Putamen (tissue), 1 donor: ENCODE results near the gene CERK.

Experiments
- DNase-seq: peaks from one replicate; pipeline ENCODE4 v3.0.0-alpha.2; 2016; ENCODE audit warnings: low spot score

CERK gene

GRCh38 chr22:46699091-46699490, 39.0 kb downstream of the CERK start:
- DNase-seq: no peak

DNA sequence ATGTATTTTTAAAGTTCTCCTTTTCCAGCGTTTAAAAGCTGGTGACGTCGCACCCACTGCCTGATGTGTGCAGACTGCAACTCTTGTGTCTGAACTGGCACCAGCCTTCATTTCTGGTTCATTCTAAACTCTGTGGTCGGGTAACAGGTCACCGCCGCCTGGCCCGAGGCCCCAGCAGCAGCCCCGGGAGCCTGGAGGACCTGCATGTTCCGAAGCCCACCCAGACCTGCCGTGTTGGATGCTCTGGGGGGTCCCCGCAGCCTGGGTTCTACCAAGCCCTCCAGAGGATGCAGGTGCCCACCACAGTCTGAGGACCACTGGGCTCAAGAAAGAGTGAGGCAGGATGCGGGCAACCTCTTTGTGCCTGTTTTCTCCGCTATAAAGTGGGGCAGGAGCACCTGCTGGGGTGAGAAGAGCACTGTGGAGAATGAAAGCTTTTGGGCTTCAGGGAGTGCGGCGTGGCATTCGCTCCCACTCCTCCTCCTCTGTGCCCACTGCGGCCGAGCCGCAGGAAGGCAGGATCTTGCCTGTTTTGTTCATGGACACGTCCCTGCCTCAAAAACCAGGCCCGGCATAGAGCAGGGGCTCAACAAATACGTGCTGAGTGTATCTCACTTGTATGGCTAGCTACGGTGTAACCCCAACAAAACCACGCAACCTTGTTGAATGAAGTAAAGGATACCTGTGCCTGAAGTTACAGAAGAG, 40.1 kb downstream of the CERK start:
- no peak for DNase-seq

DNA sequence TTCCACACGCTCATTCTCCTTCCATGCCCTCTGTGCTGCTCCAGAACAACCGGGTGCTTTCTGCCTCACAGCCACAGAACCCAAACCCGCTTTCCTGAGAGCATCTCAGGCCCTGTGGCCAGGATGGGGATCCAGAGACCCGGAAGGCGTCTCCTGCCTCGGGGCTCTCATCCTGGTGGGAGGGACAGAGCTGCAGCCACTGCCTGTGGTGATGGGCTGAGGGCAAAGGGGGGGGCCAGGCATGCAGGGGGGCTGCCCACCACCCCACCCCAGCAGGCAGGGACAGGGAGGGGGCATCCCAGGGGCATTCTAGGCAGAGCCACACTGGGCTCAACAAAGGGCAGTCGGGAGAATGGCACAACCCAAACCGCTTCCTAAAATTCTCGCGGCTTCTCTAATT, 41.4 kb downstream of the CERK start:
- no peak for DNase-seq

- no peak for DNase-seq
Measured at GRCh38 chr22:46696229-46696518, 41.9 kb downstream of the CERK start.

GRCh38 chr22:46695346-46696228, 42.5 kb downstream of the CERK start:
- no peak for DNase-seq

DNA sequence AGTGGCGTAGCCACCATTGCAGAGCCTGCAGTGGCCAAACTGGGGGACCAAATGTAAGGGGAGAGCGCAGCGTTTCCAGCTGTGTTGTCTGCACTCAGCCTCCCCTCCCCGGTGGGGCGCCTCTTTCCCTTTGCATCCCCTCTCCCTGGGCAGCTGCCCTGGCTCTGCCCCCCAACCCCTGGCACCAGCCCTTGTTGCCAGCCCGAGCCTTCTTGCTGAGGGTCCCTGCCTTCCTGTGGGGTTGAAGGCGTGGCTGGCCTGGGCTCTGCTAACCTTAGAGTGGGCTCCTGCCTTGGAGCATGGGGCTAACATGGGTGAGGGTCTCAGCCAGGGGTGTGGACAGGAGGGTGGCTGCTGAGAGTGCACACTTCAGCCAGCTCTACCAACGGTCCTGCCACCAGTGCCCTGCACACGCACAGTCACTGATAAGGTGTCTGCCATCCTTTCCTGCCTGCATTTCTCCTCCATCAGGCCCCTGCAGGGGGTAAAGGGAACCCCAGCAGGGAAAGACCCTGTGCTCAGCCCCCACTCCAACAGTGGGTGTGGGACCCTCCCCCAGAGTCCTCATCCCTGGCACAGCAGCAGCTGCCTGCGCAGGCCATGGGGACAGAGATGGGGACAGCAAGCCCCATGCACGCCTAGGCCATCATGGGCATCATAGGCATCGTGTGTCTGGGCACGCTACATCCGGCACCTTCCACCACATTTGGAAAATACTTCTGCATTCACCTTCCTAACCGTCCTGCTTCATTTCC, 43.5 kb downstream of the CERK start:
- no peak for DNase-seq

DNA sequence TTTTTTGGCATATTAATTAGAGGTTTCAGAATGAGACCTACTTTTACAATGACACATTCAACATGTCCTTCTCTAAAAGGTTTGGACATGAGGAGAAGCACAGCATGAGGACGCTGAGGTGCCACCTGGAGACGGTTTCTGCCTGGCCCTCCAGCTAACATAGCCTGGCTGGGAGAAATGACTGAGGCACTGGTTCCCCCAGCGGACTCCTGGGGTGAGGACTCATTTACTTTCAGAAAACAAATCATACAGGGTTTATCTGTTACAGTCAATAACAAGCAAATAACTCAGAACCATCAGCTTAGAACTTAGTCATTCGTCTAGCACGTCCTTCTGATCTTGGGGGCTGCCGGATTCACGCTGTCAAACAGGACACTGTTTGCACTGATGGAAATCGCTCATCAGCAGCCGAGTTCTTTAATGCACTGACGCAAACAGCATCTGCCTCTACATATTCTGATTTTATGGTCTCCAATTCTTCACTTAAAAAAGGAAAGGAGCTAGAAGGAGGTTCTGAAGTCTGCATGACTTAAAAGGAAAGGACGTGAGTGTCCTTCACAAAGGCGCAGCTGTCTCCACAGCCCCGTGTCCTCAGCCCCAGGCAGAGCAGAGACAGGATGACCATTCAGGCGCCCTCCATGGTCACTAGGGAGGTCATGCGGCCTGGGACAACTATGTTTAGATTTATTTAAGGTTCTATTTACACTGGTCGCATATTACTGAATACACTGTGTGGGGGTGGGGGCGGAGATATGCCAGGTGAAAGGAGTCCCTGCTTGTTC, 44.2 kb downstream of the CERK start:
- DNase-seq: no peak

GRCh38 chr22:46691571-46691970, 46.5 kb downstream of the CERK start:
- DNase-seq: no peak

GRCh38 chr22:46690146-46690545, 47.9 kb downstream of the CERK start:
- no peak for DNase-seq

- no peak for DNase-seq
Measured at GRCh38 chr22:46688949-46689348, 49.1 kb downstream of the CERK start.

GRCh38 chr22:46687460-46687859, 50.6 kb downstream of the CERK start:
- DNase-seq: no peak

DNA sequence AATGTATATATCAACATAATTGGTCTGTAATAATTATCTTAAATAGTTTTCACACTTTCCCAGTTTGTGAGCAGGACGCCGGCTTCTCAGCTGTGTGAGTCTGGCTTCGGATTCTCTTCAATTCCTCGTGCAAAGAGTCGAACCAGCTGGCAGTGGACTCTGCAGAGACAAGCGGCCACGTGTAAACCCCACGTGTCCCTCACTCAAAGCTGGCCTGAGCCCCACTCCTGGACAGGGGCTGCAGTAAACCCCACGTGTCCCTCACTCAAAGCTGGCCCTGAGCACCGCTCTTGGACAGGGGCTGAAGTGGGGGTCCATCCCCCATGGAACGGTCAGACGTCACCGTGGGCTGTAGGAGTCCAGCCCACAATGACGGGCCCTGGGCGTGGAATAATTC, 51.0 kb downstream of the CERK start:
- no peak for DNase-seq

DNA sequence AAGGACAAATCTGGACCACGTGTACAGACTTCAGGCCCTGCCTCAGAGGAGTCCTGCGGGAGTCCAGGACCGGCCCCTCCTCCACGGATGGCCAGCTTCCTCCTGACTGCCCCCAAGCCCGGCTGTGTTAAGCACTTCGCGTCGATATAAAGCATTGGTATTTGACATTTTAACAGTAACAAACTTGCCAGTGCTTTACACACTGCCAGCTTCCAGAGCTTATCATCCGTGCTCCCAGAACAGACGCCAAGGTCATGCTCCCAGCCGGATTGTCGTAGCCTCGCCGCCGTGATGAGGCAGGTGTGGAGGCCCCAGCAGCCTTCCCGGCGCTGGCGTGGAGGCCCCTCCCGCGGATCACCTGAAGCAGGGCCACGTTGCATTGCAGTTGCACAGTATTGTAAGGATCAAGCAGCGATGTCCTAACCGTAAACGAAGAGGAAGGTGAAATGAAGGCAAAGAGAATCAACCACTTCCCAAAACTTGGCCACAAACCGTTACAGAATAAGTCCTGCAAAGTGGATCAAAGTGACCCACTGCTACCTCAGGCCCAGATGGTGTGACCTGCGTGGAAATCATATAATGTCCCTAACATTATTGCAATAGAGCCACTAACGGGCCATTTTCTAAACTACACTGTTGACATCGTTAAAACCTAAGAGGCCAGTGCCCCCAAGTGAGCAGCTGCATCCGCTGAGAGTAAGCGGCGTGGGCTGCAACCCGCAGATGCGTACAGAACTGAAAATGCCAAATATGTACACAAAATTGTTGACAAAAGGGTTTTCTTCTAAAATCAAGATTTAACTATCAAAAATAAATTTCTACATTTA, 51.6 kb downstream of the CERK start:
- no peak for DNase-seq

DNA sequence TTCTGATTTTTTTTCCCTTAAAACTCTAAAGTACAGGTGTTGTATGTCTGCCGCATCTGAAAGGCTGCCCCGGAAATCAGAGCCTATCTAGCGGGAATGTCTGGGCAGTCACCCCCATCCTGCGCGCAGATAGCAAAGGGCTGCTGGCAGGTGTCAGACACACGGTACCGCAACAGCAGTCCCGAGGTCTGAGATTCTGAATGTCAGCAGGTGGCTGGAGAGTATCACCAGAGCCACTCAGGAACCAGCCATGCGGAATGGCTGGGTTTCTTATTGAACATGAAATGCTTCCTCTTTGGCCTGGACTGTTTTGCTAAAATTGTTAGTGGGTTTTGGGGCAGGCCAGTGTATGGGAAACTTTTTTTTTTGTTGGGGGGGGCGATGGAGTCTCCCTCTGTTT, 53.3 kb downstream of the CERK start:
- DNase-seq: no peak

DNA sequence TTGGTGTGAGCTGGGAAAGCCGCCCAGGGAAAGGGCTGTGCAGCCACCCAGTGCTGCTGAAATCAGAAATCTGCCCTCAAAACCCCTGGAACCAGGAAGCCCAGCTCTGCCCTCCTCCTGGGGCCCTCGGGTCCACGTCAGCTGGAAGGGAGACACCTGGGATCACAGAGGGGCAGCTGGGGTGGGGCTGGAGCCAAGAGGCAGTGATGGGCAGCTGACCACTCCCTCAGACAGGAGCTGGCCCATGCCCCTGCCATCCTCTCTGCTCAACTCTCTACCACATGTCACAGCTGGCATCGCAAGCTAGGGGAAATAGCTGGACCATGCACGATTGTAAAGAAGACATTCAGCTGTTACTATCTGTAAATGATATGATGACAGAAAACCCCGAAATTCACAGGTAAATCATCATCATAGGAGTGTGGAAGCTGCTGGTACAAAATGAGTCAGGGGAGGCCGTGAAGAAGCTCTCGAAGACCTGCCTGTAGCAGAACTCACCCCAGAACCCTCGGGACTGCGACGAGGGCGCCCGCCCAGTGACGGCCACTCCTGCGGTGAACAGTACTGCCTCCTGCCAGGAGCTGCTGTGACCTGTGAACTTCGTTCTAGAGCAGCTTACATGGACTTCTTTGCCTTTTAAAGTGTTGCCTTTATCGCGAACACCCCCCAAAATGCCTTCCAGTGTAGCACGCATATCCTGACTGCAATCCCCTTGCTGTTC, 55.9 kb downstream of the CERK start:
- DNase-seq: no peak

GRCh38 chr22:46681010-46681409, 57.0 kb downstream of the CERK start:
- DNase-seq: no peak

DNA sequence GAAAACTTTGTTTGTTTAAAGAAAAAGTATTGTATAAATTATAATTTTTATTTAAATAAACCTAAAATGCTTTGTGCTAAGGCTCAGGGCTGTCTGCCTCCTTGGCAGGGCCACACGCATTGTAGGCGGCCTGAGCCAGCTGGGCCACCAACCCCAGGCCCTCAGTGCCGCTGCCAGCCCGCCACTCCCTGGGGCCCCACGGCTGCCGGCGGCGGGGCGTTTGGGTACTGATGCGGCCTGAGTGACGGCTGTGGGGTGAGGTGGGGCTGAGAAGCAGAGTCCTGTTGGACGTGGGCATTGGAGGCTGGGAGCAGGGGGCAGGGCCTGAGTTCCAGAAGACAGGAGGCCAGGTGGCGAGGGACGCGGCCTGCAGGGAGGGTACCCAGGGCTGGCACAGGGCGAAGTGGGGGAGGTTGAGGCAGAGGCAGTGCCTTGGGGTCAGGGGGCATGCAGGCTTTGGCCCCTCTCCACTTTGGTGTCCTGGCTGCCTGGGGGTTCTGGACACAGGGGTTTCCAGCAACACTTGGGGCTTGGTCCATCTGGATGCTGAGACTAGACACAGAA, 58.3 kb downstream of the CERK start:
- no peak for DNase-seq

GRCh38 chr22:46678785-46679700, 59.0 kb downstream of the CERK start:
- DNase-seq: no peak

DNA sequence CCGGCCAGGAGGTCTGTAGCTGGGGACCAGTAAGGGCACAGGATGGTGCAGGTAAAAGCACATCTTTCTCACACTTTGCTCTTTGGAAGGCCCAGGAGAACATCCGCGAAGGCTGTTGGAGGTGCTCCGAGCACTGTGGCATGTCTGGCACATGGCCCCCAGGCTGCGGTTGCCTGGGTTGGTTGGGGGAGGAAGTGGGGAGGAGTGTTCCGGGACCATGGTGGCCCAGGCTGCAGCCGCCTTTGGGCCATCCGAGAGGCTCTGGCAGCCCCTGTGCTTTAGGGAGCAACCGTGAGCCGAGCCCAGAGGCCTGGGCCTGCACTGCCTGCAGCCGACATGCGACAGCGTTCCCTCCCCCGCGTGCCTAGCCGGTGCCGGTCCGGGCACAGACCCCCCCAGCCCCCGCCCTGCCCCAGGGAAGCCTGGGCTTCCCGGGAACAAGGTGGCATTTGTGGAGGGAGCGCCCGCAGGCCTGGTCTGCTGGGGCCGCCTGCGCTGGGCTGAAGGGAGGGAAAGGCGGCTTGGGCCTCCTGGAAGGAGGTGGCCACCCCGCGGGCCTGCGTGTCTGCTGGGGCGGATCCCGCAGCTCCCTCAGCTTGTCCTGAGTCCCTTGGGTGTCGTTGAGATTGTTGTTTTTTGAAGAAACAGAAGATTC, 59.9 kb downstream of the CERK start:
- no peak for DNase-seq
